Activated CD4-positive, alpha-beta T cell treated with anti-CD3 and anti-CD28 coated beads, Interleukin-2, amount 50 U/mL, for 24 hours (primary cell): ENCODE results near the gene SLC8A1.
"Not testable (repeated sequence)": the region's sequence is repeated elsewhere in the genome, so short reads cannot be mapped to it uniquely, and the experiment has no call there.

Experiments used
- DNase-seq, 2 donors: peaks; one replicate each; pipeline ENCODE4 v3.0.0-alpha.2; 2020; ENCODE audit warnings: low read depth in 1 of 2, low spot score in 1 of 2

The SLC8A1 gene

GRCh38 chr2:40087927-40088326 lies 364.0 kb downstream of the SLC8A1 start:
- DNase-seq: no peak

- DNase-seq: no peak
Measured at GRCh38 chr2:40087434-40087833, 364.5 kb downstream of the SLC8A1 start.

- no peak for DNase-seq
Measured at GRCh38 chr2:40085786-40086185, 366.1 kb downstream of the SLC8A1 start.

DNA sequence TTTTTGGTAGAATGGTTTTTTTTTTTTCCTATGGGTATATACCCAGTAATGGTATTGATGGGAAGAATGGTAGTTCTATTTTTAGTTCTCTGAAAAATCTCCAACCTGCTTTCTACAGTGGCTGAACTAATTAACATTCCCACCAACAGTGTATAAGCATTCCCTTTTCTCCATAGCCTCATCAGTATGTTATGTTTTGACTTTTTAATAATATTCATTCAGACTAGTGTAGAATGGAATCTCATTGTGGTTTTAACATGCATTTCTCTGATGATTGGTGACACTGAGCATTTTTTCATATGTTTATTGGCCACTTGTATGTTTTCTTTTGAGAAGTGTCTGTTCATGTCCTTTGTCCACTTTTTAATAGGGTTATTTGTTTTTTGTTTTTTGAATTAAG lies 378.6 kb downstream of the SLC8A1 start:
- DNase-seq: not testable (repeated sequence)

- DNase-seq: no peak
Measured at GRCh38 chr2:40072442-40073232, 379.3 kb downstream of the SLC8A1 start.

DNA sequence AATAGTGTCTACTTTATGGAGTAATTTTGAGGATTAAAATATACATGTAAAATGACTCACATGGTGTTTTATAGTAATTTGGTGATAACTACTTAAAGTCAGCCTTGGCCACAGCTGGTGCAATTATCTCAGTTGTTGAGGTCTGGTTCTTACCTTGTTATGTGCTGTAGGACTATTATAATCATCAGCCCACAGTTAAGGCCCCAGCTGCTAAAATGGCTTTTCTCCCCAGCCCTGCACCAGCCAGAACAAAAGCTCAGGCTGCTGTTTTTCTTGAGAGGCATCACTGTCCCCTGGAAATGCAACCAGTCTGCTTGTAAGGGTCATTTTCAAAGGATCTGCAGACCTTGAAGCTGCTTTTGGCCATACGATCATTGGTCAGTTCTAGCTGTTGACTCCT lies 389.5 kb downstream of the SLC8A1 start:
- DNase-seq: no peak

- no peak for DNase-seq
Measured at GRCh38 chr2:40049781-40050180, 402.1 kb downstream of the SLC8A1 start.

GRCh38 chr2:40048506-40048905 lies 403.4 kb downstream of the SLC8A1 start:
- DNase-seq: no peak

- no peak for DNase-seq
Measured at GRCh38 chr2:40047406-40047805, 404.5 kb downstream of the SLC8A1 start.
